BE2C (cell line): ENCODE data around the gene RBM34.

ENCODE experiments used
- DNase-seq: peaks from one replicate; pipeline ENCODE4 v3.0.0-alpha.2; 2020
- H3K27me3 ChIP-seq: fragments of 250-450 bp; sonication (Bioruptor Pico); 2 replicates; pipeline ENCODE4 v1.5.1; 2020; ENCODE audit warnings: mild to moderate bottlenecking
- H3K36me3 ChIP-seq: fragments of 250-450 bp; sonication (Bioruptor Pico); 2 replicates; pipeline ENCODE4 v1.5.1; 2020; ENCODE audit warnings: mild to moderate bottlenecking
- H3K4me1 ChIP-seq: fragments of 250-450 bp; sonication (Bioruptor Pico); 2 replicates; pipeline ENCODE4 v1.5.1; 2020
- H3K4me3 ChIP-seq: 2 replicates; pipeline ENCODE4 v1.5.1; 2011; ENCODE audit warnings: low read depth, low read length
- H3K9me3 ChIP-seq: fragments of 250-450 bp; sonication (Bioruptor Pico); 2 replicates; pipeline ENCODE4 v1.5.1; 2020
- CTCF ChIP-seq: IDR thresholded peaks from 2 replicates; pipeline ENCODE4 v1.5.1; 2012; ENCODE audit warnings: mild to moderate bottlenecking, low read depth, low read length

The RBM34 gene

GRCh38 chr1:235199441-235199840 lies 38.4 kb upstream of the RBM34 start:
- no peaks in the 10 kb centered on the region for H3K27me3 ChIP-seq
- no peak overlapping the region for H3K4me3 ChIP-seq
- TF ChIP-seq CTCF, result no peak
- no peaks in the 10 kb centered on the region for H3K4me1 ChIP-seq
- peaks cover 22% of the 10 kb centered on the region for H3K36me3 ChIP-seq
- DNase-seq, result no peak
- no peaks in the 10 kb centered on the region for H3K9me3 ChIP-seq

DNA sequence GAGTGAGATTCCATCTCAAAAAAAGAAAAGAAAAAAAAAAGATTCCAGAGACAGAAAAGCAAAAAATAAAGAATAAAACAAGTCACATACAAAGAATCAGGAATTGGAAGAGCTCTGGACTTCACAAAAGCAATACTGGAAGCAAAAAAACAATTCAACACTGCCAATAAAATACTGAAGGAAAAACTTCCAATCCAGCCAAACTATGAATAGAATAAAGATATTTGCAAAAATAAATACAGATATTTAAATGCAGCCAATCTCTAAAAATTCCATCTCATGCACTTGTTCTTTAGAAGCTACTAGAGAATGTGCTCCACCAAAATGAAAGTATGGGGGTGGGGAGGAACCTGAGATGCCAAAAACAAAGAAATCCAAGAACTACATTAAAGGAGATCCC lies 29.4 kb upstream of the RBM34 start:
- Histone ChIP-seq H3K4me1 (no peaks in the 10 kb centered on the region), H3K27me3 (no peaks in the 10 kb centered on the region), H3K9me3 (no peaks in the 10 kb centered on the region), H3K36me3 (peaks cover 45% of the 10 kb centered on the region), H3K4me3 (no peak overlapping the region)
- no peak for DNase-seq
- TF ChIP-seq CTCF, result no peak

DNA sequence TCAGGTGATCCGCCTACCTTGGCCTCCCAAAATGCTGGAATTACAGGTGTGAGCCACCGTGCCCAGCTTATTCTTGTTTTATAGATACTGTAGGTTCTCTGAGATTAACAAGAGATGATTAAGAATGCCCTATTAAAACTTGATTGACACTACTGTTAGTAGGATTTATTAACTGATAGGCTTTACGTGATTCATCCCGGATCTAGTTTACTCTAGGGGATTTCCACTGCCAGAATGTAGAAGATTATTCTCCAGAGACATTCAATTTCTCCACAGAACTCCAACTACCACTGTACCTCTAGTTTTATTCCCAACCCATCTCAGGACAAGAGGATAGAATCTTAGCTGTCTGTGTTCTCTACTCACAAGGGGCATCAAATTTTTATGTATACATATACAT lies 26.3 kb upstream of the RBM34 start:
- no peak overlapping the region for H3K4me3 ChIP-seq
- H3K27me3 ChIP-seq, result no peaks in the 10 kb centered on the region
- H3K4me1 ChIP-seq, result no peaks in the 10 kb centered on the region
- no peak for DNase-seq
- no peak for TF ChIP-seq CTCF
- H3K9me3 ChIP-seq, result no peaks in the 10 kb centered on the region
- peaks cover 16% of the 10 kb centered on the region for H3K36me3 ChIP-seq

- Histone ChIP-seq H3K4me1 (no peaks in the 10 kb centered on the region), H3K36me3 (peaks cover 18% of the 10 kb centered on the region), H3K27me3 (no peaks in the 10 kb centered on the region), H3K9me3 (no peaks in the 10 kb centered on the region), H3K4me3 (no peak overlapping the region)
- TF ChIP-seq CTCF, result no peak
- DNase-seq, result no peak
Measured at GRCh38 chr1:235181561-235182245, 20.7 kb upstream of the RBM34 start.

GRCh38 chr1:235180916-235181460 lies 19.9 kb upstream of the RBM34 start:
- no peak for DNase-seq
- no peaks in the 10 kb centered on the region for H3K9me3 ChIP-seq
- no peak for TF ChIP-seq CTCF
- no peaks in the 10 kb centered on the region for H3K4me1 ChIP-seq
- H3K36me3 ChIP-seq, result peaks cover 21% of the 10 kb centered on the region
- H3K27me3 ChIP-seq, result no peaks in the 10 kb centered on the region
- H3K4me3 ChIP-seq, result no peak overlapping the region

- TF ChIP-seq CTCF, result no peak
- Histone ChIP-seq H3K27me3 (no peaks in the 10 kb centered on the region), H3K36me3 (peaks cover 46% of the 10 kb centered on the region), H3K9me3 (no peaks in the 10 kb centered on the region), H3K4me3 (no peak overlapping the region), H3K4me1 (no peaks in the 10 kb centered on the region)
- no peak for DNase-seq
Measured at GRCh38 chr1:235176486-235176885, 15.4 kb upstream of the RBM34 start.
